DMS 273 treated with DMSO at 0.1 percent for 48 hours (cell line): Measurements from ENCODE around the gene KCNIP3.
"Not testable (repeated sequence)": the region's sequence is repeated elsewhere in the genome, so short reads cannot be mapped to it uniquely, and the experiment has no call there.

Experiments used
- DNase-seq: peaks from one replicate; lab custom pipeline; 2025; lab: John Stamatoyannopoulos, UW

The KCNIP3 gene

DNA sequence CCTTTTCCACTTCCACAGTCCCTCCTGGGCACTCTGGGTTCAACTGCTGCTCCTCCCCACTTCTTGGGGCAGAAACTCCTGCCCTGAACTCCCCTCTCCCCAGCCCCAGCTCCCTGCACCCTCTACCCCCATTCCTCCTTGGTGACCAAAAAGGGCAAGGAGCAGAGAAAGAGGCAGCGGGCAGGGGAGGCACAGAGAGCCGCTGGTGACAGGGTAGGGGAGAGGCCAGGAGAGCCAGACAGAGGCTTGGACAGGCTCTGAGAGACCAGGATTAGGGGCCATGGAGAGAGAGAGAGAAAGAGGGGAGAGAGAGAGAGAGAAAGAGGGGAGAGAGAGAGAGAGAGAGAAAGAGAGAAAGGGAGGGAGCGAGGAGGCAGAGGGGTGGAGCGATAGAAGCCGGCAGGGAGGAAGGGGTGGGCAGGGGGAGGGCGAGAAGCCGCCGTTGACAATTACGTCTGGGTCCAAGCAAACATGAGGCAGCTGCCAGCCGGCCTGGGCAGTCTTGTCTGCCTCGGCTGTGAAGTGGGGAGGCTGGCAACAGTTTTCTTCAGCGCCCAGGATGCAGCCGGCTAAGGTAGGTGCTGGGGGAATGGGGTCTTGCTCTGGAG, at the start of gene KCNIP3:
Gene KCNIP3 (plus strand): TSS at position 468 of the 608 bp plus-strand sequence. CDS start 92 bp downstream, at position 560.
- no peak for DNase-seq

DNA sequence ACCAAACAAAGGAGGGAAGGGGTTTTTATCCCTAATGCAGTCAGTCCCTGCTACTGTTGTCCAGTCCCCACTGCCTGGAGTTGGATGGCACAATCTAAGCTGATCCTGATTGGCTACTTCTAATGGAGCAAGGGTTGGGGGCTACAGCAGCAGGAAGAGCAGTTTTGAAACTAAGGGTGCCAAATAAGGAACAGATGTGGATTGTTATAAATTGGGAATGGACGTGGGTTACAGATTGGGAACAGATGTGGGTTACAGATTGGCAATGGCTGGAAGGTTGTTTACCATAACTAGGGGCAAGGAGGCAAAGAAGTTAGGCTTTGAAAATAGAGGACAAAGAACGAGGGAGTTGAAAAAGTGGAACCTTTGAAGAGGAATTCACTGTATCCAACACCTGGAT, 38.9 kb upstream of the KCNIP3 start:
- DNase-seq = no peak

DNA sequence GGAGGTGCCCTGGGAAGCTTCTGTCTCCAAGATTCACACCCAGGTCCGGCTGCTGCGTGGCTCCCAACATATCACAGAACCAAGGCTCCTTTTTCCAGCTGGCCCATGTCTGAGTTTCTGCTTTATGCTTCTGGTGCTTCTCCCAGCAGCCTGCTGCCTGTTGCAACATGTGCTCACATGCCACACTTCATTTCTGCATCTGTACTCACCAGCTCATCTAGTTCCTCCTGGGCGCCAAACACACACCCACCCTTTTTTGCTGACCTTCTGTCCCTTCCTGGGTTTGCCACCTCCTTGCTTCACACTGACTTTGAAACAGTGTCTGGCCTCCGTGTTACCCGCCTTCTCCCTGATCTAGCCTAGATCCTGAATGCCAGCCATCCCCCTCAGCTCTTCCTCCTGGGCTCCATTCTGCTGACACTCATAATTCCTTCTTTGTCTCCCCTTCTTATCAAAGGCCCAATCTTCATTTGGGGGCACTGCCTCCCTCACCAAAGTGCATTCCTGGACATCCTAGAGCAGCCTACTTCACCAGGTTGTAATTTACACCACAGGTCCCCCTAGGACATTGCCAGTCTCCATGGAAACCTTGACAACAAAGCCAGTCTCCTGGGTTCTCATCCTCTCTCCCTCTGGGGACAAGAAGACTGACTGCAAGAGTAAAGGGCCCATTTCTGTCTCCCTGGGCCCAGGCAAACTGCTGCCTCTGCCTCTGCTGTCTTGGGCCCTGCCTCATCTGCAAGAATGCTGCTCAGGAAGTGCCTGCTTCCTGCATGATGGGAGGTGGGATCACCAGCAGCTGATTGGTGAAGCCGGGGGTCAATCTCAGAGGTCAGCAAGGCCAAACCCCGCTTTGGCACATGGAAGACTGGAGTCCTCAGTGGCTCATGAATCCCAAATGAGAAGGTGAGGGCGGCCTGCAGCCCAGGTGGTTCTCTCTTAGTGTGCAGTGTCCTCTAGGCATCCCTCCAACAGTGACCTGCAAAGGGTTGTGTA, 36.8 kb upstream of the KCNIP3 start:
- DNase-seq = peak; percentile 10

DNA sequence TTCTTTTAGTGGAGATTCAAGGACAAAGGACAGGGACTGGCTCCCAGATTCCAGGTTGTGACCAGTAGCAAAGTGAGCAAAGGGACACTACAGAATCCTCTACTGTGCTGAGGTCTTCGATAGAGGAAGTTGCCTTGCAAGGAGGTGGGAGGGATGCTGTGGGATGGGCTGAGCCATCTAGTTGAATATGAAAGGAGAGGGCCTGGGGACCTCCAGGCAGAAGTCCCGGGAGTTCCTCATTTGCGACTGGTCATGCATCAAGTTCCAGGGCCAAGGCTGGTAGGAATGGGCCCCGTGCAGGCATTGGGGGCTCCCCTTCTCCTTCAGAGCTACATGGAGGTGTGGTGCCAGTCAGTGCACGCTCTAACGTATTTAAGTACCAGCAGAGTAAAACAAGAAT, 35.5 kb upstream of the KCNIP3 start:
- DNase-seq = no peak

DNA sequence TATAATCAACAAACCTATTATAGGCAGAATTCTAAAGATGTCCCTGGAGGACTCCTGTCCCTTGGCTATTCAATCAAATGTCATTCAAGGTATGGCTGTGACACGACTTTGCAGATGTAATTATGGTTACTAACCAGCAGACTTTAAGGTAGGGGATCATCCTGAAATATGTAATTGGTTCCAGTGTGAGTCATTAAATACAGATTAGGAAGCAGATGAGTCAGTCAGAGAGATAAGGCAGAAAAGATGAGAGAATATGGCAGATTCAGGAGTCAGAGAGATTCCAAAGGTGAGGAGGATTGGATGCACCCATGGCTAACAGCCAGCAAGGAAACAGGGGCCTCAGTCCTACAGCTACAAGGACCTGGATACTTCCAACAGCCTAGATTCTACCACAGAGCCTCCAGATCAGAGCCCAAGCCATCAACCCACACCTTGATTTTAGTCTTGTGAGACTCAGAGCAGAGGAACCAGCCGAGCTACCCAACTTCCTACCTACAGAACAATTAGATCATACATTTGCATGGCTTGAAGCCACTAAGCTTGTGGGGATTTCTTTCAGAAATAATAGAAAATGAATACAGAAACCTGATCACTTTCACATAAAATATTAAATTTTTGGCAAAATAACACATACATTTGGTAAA, 34.1 kb upstream of the KCNIP3 start:
- no peak for DNase-seq

DNA sequence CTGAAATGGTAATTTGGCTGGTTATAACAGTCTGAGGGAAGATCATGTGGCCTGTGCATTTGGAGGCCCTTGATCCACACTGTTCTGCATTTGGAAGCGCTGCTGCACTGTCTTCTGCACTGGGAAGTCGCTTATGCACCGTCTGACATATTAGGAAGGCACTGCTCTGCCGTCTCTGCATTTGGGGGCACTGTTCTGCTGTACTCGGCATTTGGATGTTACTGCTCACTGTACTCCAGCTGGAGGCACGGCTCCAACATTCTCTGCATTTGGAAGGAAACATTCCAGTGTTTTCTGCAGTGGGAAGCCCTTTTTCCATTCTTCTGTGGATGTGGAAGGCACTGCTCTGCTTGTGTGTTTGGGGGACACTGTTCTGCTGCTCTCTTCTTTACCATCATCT, 32.5 kb upstream of the KCNIP3 start:
- DNase-seq = no peak

DNA sequence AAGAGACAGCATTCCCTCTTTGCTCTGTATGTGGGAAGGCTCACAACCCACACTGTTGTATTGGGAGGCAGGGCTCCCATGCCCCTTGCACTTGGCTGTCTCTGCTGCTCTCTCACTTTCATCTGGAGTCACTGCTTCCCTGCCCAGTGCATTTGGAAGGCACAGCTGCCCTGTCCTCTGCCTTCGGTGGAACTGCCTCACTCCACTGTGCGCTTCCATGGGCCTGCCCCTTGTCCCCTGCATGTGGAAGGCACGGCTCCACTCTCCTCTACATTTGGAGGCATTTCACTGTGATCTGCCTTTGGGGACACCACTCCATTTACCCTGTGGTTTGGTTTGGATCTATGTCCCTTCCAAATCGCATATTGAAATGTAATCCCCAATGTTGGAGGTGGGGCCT, 32.0 kb upstream of the KCNIP3 start:
- no peak for DNase-seq

DNA sequence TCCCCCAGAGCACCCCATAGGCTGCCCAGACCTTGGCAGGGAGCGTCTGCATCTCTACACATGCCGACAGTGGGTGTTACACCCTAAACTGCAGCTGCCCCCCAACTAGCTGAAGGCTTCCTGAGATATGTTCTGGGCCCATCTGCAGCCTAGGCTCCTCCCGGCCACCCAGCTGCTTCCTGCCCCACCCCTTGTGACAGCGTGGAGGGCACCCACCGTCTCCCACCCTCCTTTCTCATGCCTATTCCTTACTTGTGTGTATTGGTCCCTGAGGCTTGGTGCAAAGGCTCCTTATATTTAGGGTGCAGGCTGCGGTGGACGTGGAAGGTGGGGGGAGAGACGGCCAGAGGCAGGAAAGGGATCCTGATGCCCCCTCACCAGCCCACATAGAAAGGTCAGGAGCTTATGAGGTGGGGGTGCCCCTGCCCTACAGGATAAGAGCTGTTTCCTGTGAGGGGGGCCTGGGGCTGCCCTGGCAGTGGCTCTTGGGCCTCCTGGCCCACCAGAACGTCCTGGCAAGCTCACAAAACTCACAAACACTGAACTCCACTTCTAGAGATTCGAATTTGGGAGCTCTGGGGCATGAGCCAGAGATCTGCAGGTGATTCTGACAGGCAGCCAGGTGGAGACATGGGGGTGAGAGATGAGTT, 30.2 kb upstream of the KCNIP3 start:
- DNase-seq = no peak

DNA sequence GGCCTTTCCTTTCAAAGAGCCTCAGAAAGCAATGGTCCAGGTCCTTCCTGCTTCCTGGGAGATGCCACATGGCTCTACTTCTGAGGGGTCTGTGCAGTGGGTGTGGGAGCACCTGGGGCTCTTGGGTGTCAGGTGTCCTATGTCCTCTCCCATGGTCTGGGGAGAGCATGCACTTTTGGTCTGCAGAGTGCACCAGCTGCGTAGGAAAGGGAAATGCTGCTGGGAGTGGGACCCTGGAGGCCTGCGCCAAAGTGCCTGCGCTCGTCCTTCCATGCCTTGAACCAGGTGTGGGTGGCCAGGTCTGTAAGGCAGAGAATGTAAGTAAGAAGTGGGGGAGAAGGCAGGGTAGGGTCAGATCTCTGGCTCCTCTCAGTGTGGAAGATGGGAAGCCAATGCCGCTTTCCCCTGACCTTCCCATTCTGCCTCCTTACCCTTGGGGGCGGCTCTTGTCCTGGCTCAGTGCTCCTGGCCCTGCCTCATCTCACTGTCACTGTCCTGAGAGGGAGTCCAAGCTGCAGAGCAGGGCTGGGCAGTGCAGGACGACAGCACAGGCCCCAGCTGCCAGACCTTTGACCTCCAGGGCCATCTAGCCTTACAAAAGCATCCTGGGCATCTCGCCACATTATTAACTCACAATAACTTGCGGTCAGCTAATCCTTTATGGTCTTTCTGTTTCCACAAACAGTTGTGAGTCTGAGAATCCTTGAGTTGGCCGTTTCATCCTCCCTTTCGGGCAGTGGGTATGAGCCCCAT, 29.5 kb upstream of the KCNIP3 start:
- no peak for DNase-seq

DNA sequence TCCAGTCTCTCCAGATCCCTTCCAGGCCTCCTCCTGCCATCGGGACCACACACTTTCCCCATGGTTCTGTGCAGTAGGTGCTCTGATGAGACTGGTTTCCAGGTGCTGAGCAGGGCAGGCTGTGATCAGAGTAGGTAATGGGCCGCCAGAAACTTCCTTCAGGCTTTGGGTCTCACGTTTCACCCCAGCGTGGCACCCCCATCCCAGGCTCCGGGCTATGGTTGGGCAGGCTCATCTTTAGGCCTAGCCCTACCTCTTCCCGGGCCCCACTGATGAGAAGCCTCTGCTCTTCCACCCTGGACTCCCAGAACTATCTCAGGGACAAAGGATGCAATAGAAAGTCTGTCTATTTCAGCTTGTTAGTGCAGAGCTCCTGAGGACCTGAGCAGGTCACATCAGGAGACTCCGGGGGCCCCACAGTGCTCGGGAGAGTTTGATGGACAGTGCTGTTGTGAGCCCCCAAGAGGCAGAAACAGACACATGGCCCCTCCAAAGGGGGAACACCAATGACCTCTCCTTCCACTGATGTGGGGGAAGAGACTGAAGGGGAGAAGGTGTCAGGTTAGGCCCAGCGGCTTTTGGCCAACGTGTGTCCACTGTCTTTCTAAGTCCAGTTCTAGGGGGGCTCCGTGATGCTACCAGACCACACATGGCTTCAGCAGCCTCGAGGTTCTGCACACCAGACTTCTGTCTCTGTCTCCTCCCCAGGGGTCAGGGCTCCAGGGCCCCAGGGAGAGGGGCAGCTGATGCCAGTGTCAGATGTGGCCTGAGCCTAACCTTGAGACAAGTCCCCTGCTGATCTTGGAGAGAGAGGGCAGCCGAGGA, 28.7 kb upstream of the KCNIP3 start:
- DNase-seq = no peak

DNA sequence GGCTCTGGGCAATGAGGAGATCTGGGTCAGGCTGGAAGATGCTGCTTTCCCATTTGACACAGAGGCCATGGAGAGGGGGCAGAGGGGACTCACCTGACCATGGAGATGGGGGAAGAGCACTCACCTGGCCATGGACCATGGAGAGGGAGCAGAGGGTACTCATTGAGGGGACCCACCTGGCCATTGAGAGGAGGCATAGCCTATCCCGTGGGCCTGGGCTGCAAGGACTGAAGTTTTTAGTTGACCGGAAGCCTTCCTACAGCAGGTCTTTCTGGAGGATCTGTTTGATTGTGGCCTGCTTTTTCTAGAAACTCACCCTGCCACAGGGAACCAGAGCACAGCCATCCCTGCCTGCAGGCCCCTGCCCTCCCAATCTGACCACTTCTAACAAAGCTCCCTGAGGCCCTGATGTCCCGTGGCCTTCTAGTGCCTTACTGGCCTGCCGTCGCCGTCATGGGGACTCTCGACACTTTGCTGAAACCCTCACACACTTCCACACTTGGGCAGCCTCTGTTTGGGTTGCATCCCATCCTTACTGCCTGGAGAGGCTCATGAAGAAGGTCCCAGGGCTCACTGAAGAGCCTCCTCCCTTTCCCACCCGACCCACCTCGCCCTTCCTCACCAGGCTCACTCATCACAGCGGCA, 28.0 kb upstream of the KCNIP3 start:
- no peak for DNase-seq

DNA sequence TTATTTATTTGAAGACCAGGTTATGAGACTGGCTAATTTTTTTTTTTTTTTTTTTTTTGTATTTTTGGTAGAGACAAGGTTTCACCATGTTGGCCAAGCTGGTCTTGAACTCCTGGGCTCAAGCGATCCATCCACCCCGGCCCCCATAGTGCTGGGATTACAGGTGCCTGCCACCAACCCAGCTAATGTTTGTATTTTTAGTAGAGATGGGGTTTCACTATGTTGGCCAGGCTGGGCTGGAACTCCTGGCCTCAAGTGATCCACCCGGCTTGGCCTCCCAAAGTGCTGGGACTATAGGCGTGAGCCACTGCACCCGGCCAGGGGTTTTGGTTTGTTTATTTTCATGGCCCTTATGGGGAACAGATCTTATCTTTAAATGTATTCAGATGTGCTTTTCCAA, 27.4 kb upstream of the KCNIP3 start:
- not testable (repeated sequence) for DNase-seq

DNA sequence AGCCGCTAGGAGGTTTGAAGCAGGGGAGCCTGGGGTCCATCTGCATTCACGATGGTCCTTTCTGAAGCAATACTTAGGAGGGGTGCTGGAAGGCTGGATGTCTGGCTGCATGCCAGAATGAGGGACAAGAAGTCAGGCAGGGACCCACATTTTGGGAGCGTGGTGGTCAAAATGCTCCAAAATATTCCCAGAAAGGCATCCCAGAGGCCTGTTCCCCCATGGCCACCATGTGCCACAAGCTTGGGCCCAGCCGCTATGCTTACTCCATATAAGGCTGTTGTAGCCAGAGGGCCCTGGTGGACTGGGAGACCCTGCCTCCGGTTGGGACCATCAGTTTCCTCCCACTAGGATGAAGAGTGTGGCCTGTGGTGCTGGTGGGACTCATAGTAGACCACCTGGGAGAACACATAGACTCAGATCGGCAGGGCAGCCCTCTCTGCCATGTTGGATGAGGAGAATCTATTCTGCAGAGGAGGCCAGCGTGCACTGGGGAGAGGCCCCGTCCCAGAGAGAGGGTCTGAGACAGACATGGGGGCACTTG, 26.5 kb upstream of the KCNIP3 start:
- DNase-seq = no peak

DNA sequence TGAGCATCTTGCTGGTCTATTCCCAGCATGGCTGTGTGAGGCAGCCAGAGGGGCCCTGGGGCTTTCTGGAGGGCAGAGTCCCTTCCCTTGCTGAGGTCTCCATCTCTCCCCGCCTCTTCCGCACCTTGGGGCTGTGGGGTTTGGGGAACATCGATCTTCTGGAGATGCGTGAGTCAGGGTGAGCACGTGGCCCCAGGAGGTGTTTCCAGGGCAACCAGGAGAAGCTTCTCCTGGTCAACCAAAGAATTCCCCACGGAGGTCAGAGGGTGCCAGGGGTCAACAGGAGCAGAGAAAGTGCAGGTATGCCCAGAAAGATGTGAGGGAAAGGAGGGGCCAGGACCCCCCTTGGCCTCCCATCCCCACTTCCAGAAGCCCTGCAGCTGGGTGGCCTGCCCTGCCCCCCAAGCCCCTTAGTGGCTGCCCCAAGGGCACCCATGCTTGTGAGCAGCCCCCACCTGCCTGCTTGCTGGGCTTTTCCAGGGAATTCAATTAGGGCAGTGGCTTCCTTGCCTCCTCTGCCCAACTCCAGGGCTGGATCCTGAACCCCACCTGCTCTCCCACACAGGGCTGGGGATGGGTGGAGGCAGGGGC, 25.7 kb upstream of the KCNIP3 start:
- no peak for DNase-seq

DNA sequence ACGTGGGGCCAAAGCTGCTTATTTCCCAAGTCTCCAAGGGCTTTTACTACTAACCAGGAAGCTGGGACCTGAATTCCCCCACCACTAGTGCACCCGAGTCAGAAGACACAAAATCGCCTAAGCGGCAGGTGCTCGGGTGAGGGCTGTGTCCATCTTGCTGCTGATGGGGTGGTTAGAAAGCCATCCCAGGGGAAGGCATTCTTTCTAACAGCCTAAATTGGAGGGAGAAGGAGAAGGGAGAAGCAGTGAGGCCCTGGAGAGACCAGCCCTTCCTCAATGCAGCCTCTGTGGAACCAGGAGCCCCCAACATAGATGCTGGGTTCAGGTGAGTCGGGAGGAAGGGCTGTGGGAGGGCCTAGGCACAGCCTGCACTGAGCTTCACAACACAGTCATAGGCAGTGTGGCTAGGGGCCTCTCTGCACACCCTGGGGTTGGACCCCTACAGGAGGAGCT, 24.8 kb upstream of the KCNIP3 start:
- DNase-seq = no peak

DNA sequence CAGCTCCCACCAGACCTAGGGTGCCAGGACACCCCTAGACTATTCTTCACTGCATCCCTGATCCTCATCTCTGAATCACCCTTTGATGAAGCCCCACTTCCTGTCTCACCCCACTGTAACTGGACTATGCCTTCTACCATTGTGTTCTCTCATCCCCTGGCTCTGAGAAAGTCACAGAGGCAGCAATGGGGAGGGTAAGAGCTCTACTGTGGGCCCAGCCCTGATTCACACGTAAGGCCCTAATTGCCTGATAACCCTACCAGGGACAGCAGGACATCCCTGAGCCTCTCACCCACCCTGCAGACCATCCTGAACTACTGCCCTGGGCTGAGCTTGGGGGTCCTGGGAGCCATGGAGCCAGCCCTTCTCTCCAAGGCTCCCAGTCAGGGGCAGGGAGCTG, 24.4 kb upstream of the KCNIP3 start:
- no peak for DNase-seq

DNA sequence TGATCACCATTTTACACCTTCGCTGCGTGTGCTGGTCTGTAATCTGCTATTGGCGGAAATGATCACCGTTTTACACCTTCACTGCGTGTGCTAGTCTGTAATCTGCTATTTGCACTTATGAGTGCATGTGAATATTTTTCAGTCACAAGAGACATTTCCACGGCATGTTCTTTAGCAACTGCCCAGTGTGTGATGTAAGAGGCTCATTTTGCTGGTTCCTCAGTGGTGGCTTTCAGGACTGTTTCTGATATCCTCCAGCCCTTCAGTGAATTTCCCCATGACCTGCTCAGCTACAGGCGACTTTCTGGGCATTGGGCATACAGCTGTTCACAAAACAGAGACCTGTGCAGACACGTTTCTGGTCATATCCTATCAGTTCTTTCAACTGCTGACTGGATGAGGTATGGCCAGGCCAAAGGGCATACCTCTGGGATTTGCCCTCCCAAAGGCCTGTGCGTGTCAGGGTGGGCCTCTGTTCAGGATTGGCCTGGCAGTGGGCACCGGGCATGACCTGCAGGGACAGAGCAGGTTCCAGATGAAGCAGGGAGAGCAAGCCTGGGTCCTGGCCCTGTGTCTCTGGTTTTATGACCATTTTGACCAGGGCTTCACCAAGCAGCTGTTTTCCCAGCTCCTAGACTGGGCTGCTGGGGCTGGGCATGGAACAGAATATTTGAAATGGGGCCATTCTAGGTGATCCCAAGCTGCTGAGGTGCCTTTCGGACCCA, 23.4 kb upstream of the KCNIP3 start:
- DNase-seq = no peak

DNA sequence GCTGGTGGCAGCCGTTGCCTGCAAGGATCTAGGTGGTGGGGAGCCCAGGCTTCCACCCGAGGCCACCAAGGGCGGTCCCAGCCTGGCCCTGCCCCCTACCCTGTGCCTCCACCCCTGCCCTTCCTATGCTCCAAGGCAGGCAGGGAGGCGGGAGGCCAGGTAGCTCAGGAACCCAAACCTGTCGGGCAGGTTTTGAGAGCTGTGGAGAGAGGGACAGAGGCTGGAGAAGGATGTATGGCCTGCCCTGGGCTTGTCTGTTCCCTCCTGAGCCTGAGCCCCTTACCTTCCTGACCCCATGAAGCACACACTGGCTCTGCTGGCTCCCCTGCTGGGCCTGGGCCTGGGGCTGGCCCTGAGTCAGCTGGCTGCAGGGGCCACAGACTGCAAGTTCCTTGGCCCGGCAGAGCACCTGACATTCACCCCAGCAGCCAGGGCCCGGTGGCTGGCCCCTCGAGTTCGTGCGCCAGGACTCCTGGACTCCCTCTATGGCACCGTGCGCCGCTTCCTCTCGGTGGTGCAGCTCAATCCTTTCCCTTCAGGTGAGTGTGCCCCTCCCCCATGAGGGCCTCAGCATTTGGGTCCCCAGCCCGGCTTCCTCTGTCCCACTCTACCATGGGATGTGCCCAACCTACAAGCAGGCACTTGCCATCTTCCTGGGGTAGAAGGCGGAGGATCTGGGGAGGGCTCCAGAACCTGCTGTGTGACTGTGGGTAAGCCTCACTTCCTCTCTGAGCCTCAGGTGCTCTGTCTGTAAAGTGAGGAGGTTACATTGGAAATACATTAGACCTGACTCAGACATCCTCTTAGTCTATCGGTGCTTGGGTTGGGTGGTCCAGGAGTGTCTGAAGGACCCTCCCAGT, 22.6 kb upstream of the KCNIP3 start, which contains the start of gene PROM2:
Gene PROM2 (plus strand): TSS at position 159 of the 860 bp plus-strand sequence. CDS start 137 bp downstream, at position 296.
- no peak for DNase-seq
